Measurements from ENCODE around the gene TMEM175. TPM values are rescaled to one million over a fixed set of nuclear protein-coding genes. Genes with fewer than 3 reads are reported as not detected.

The TMEM175 gene
- total RNA-seq, 1 donor from 2014 or later = 7.6 TPM

DNA sequence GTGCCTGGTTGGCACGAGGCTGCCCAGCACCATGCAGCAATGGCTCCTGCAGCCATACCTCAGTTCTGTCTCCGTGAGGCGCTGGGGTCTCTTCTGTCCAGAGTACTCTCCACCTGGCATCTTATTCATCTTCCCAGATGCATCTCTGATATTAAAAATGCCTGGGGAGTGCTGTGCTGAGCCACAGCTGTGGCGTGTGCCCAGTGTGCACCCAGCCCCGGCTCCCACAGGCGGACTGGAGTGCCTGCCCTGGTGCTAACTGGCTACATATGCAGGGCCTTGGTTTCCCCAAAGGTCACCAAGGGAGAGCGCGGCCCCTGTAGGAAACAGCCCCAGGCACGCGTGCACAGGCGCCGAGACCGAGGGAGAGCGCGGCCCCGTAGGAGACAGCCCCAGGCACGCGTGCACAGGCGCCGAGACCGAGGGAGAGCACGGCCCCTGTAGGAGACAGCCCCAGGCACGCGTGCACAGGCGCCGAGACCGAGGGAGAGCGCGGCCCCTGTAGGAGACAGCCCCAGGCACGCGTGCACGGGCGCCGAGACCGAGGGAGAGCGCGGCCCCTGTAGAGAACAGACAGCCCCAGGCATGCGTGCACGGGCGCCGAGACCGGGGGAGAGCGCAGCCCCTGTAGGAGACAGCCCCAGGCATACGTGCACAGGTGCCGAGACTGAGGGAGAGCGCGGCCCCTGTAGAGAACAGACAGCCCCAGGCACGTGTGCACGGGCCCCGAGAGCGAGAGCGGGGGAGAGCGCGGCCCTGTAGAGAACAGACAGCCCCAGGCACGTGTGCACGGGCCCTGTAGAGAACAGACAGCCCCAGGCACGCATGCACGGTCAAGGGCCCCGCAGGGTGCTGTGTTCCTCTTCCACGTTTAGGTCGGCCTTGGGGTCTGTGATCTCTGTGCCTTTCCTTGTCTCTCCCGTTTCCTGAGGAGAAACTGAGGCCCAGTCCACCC is 14.5 kb downstream of the TMEM175 start:
- no peak for DNase-seq (ENCODE audit: low read depth, low spot score)

- no peak for DNase-seq (ENCODE audit: low read depth, low spot score)
Measured at GRCh38 chr4:947491-947971, 15.3 kb downstream of the TMEM175 start.

DNA sequence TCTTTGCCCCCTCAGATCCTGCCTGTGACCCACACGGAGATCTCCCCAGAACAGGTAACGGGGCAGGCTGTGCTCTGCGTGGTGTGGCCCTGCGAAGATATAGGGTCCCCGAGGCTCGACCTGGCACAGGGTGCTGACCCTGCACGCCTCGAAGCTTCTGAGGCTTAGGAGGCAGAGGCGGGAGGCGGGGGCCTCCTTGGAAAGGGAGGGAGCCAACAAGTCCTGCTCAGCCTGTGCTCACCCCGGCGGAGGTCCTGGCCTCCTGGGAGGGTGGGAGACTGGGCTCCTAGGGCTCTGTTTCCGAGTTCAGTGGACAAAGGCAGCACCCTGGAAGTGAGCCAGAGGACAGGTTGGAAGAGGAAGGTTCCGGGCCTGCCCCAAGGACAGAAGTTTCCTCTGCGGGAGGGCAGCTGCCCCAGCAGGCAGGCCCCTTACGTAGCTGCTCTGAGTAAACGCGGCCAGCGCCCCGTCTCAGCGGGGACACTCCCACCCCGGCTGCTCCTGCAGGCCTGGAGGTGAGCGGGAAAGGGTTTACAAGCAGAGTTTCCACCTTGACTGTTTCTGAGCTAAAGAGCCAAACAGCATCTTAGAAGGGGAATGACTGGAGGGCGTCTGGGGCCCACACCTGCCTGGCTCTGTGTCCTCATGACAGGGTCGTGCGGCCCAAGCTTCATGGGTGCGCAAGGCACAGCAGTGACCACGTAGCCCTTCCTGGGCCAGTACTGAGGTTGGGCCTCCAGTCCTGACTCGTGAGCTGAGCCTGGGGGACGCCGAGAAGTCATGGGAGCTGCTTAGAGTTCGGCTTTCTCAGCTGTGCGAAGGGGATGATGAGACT is 16.1 kb downstream of the TMEM175 start:
- no peak for DNase-seq (ENCODE audit: low read depth, low spot score)

GRCh38 chr4:948936-949300 is 16.7 kb downstream of the TMEM175 start:
- DNase-seq (ENCODE audit: low read depth, low spot score) = no peak

DNA sequence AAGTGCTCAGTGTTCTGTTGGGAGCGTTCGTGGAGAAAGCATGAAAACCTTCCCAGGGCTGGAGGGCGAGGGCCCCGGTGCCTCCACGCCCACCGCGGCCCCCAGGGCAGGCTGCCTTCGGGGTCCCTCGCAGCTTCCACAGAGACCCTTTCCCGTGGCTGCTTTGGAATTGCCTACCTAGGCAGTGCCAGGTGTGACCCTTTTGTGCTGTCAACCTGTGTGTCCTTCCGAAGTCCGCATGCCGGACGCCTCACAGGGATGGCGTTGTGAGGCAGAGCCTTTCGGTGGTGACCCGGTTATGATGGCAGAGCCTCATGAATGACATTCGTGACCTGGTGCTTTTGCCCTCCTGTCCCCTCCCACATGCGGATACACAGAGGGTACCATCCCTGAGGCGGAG is 17.4 kb downstream of the TMEM175 start:
- no peak for DNase-seq (ENCODE audit: low read depth, low spot score)

GRCh38 chr4:950136-951020 is 18.1 kb downstream of the TMEM175 start:
- DNase-seq (ENCODE audit: low read depth, low spot score) = no peak

GRCh38 chr4:951186-951585 is 18.9 kb downstream of the TMEM175 start:
- DNase-seq (ENCODE audit: low read depth, low spot score) = no peak

- DNase-seq (ENCODE audit: low read depth, low spot score) = no peak
Measured at GRCh38 chr4:951594-952468, 19.6 kb downstream of the TMEM175 start.

DNA sequence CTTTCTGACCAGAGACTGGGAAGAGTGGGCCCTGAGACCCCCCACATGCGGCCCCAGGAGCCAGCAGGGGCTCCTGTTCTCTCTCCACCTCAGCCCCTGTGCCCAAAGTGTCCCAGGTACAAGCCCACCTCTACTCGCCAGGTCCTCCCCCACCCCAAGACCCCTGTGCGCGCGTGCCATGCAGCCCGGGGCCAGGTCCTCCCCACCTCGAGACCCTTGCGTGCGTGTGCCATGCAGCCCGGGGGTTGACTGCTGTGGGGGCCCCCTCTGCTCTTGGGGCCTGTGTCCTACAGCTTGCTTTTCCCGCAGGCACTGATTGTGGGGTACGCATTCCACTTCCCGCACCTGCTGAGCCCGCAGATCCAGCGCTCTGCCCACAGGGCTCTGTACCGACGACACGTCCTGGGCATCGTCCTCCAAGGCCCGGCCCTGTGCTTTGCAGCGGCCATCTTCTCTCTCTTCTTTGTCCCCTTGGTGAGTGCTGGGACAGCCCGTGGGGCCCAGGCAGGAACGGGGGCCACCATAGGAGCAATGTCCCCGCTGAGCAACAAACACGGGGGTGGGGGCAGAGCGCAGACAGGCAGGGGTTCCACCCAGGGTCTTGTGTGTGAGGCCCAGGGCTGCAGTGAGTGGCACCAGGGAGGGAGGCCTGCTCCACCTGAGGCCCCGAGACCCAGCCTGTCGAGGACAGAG is 20.8 kb downstream of the TMEM175 start:
- DNase-seq (ENCODE audit: low read depth, low spot score) = no peak

DNA sequence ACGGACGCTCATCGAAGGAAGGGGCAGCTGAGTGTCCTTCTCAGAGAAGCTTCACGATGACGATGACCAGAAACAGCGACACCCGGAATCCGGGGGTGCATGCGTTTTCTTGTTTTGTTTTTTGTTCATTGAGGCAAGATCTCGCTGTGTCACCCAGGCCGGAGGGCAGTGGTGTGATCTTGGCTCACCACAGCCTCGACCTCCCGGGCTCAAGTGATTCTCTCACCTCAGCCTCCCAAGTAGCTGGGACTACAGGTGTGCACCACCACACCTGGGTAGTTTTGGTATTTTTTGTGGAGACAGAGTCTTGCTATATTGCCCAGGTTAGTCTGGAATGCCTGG is 21.3 kb downstream of the TMEM175 start:
- no peak for DNase-seq (ENCODE audit: low read depth, low spot score)

DNA sequence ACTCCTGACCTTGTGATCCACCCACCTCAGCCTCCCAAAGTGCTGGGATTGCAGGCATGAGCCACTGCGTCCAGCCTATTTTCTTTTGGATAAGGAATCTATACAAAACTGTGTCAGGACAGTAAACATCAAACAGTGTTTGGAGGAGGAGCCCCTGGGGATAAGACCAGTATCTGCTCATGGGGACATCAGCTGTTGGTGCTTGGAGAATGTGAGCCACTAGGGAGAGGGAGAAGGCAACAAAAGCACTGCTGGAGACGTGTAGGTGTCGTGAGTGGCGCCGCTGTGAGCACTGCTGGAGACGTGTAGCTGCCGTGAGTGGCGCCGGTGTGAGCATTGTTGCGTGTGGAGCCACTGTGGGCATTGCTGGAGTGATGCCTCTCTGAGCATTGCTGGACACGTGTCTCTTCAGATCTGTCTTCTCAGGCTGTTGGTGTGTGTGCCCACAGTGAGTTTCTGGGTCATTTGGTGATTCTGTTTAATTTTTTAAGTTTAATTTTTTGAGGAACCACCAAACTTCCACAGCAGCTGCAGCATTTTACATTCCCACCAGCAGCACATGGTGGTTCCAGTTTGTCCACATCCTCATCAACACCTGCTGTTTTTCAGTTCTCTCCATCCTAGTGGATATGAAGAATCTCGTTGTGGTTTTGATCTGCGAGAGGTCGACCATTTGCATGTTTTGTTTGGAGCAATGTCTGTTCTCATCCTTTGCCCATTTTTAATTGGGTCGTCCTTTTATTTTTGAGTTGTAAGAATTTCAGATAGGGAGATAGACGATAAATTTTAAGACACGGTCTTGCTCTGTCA is 22.2 kb downstream of the TMEM175 start:
- no peak for DNase-seq (ENCODE audit: low read depth, low spot score)

GRCh38 chr4:955161-955921 is 23.1 kb downstream of the TMEM175 start:
- DNase-seq (ENCODE audit: low read depth, low spot score) = no peak

- DNase-seq (ENCODE audit: low read depth, low spot score) = no peak
Measured at GRCh38 chr4:955931-956381, 23.7 kb downstream of the TMEM175 start.

DNA sequence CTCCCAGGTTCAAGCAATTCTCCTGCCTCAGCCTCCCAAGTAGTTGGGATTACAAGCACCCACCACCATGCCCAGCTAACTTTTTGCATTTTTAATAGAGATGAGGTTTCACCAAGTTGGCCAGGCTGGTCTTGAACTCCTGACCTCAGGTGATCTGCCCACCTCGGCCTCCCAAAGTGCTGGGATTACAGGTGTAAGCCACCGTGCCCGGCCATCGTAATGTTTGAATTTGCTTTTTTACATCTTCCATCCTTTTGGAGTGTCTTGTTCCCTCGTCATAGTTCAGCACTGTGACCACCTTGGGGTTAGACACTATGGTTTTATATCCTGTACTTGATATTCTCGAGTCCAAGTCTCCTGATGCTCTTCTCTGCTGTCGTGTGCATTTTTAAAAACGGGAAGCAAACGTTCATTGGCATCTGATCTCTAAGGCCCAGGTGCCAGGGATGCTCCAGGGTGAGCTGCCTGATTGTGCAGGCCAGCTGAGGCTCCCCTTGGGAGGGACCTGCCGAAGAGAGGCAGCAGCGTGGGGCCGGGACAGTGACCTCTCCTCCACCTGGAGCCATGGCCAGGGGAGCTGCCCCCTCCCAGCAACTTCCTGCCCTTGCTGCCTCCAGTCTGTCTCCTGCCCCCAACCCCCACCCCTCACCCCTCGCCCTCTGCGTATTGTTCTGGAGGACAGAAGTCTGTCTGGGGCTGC is 24.4 kb downstream of the TMEM175 start:
- DNase-seq (ENCODE audit: low read depth, low spot score) = no peak

DNA sequence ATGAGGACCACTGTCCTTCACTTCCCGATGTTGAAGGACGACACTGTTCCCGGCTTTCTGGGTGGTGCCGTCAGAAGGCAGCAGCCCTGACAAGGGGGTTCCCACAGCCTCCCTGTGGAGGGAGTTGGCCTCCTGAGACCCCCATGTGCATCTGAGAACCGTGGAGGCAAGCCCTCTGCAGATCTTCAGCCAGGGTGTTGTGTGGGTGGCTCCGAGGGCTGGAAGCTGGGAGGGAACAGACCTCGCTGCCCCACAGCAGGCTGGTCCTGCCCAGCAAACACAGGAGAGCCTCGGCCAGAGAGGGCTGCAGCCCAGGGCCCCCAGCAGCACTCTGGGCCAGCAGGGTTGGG is 24.9 kb downstream of the TMEM175 start:
- no peak for DNase-seq (ENCODE audit: low read depth, low spot score)

GRCh38 chr4:957581-958313 is 25.5 kb downstream of the TMEM175 start:
- DNase-seq (ENCODE audit: low read depth, low spot score) = no peak

GRCh38 chr4:958314-958665 is 26.0 kb downstream of the TMEM175 start:
- DNase-seq (ENCODE audit: low read depth, low spot score) = no peak
